A673 (cell line): ENCODE results near the gene CLPSL2. TPM values are rescaled to one million over a fixed set of nuclear protein-coding genes. Genes with fewer than 3 reads are reported as not detected.

Source experiments
- BruUV-seq: library from RNA; stranded (reverse); fragments of 400-500 nt; replicated peaks from 2 replicates; lab custom pipeline; 2021; lab: Mats Ljungman, UMichigan
- CTCF ChIA-PET: fragments of 300-600 bp; sonication (Branson Sonifier 250); formaldehyde crosslinking; loops from one replicate; lab custom pipeline; 2022; ENCODE audit warnings: antibody characterized with exemption; lab: Charles Lee
- POLR2A ChIA-PET: fragments of 300-600 bp; sonication (Branson Sonifier 250); formaldehyde crosslinking; loops from one replicate; lab custom pipeline; 2022; ENCODE audit warnings: antibody characterized with exemption; ENCODE audit not compliant: low non-redundant PET; lab: Charles Lee
- DNase-seq: peaks from one replicate; pipeline ENCODE4 v3.0.0-alpha.2; 2015; ENCODE audit warnings: low spot score
- H3K27ac ChIP-seq: fragments of 200-600 bp; sonication (generic); 2 replicates; pipeline ENCODE4 v1.5.1; 2016; ENCODE audit warnings: mixed run types, low read depth, mild to moderate bottlenecking, mixed read lengths, antibody characterized with exemption, low read length; ENCODE audit not compliant: poor library complexity, severe bottlenecking
- H3K27me3 ChIP-seq: fragments of 200-600 bp; sonication (generic); replicated peaks from 2 replicates; pipeline ENCODE4 v1.6.1; 2017; ENCODE audit warnings: mixed run types, low read depth, mild to moderate bottlenecking, mixed read lengths, antibody characterized with exemption, low read length; ENCODE audit not compliant: insufficient read depth, poor library complexity
- H3K36me3 ChIP-seq: fragments of 200-600 bp; sonication (generic); 2 replicates; pipeline ENCODE4 v1.6.1; 2016; ENCODE audit warnings: mixed run types, mild to moderate bottlenecking, mixed read lengths, antibody characterized with exemption, low read length; ENCODE audit not compliant: insufficient read depth, poor library complexity, severe bottlenecking
- H3K4me1 ChIP-seq: fragments of 200-600 bp; sonication (generic); 2 replicates; pipeline ENCODE4 v1.6.1; 2017; ENCODE audit warnings: mixed run types, mild to moderate bottlenecking, mixed read lengths, antibody characterized with exemption, low read length; ENCODE audit not compliant: insufficient read depth, poor library complexity, severe bottlenecking
- H3K4me3 ChIP-seq: fragments of 200-600 bp; sonication (generic); 2 replicates; pipeline ENCODE4 v1.5.1; 2016; ENCODE audit warnings: low read depth, mixed run types, mild to moderate bottlenecking, mixed read lengths, low read length; ENCODE audit not compliant: poor library complexity, severe bottlenecking
- H3K9me3 ChIP-seq: fragments of 200-600 bp; sonication (generic); 2 replicates; pipeline ENCODE4 v1.6.1; 2016; ENCODE audit warnings: mixed run types, low read depth, mild to moderate bottlenecking, mixed read lengths, antibody characterized with exemption, low read length; ENCODE audit not compliant: poor library complexity, severe bottlenecking
- CTCF ChIP-seq: fragments of 300-800, 200-600 bp; sonication (generic); conservative IDR thresholded peaks from 2 replicates; pipeline ENCODE4 v1.5.1; 2017; ENCODE audit warnings: low read depth, mild to moderate bottlenecking, antibody characterized with exemption, low read length, moderate library complexity, mixed read lengths
- EZH2 ChIP-seq: fragments of 200-600 bp; sonication (generic); IDR thresholded peaks from 2 replicates; pipeline ENCODE4 v1.6.1; 2017; ENCODE audit warnings: borderline replicate concordance, low read depth, mild to moderate bottlenecking, mixed read lengths, antibody characterized with exemption, low read length; ENCODE audit not compliant: poor library complexity, severe bottlenecking
- intact Hi-C: fragments of 100-400 bp; cut with micrococcal nuclease; formaldehyde crosslinking; loops from one replicate; pipeline ENCODE4 v1.10.0; 2022; ENCODE audit not compliant: unreplicated experiment
- total RNA-seq: library from RNA; stranded (reverse); gene quantifications from 2 replicates; pipeline ENCODE4 v1.2.3, GENCODE V29; 2021

Gene CLPSL2
- total RNA-seq, 1 experiment from 2014 or later, result not detected

DNA sequence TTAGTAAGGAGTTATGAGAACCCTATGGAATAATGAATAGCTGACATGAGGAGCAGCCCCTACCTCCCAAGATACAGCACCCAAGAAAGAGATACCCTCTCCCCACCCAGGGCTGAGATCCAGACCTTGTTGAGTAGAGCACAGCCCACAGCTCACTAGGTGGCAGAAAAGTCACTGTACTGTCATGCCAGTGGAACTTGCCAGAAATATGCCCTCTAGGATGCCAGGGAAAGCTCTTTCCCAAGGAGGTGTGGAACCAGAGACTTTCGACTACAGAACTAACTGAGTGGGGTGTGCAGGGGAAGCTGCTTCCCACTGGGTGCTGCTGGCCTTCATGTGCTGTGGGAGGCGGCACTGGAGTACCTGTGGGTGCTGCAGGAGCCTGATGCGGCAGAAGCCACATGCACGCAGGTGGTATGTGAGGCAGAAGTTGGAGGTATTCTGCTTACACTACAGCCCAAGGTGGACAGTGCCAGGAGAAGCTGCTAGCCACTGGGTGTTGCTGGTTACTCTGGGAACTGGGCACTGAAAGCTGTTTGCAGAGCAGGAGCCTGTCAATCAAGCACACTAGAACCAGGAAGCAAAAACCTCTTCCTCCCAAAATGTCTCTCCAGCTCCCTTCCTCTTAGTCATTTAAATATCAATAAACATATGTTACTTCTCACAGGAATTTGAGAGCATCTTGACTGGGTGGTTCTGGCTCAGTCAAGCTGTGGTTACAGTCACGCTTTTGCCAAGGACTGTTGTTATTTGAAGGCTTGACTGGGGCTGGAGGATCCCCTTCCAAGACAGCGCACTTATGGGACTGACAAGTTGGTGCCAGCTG is 21.7 kb upstream of the CLPSL2 start:
- no peaks in the 10 kb centered on the region for H3K27me3 ChIP-seq
- ChIA-PET CTCF (interaction anchor here (0.6 to 1.5 kb wide), 2 partner anchors 14 to 18 kb away, joined by 3 to 5 read pairs; partner anchors contain the start of gene ARMC12), POLR2A (interaction anchor here (0.6 kb wide), 1 partner anchor 232 kb away, joined by 5 read pairs; no protein-coding TSS in a partner anchor)
- H3K4me3 ChIP-seq, result no peak overlapping the region
- no TSS peak for BruUV-seq
- H3K27ac ChIP-seq, result no peak overlapping the region
- no peak for DNase-seq
- no peaks in the 10 kb centered on the region for H3K4me1 ChIP-seq
- no peaks in the 10 kb centered on the region for H3K9me3 ChIP-seq
- intact Hi-C loops, result no loop called here
- no peak for TF ChIP-seq EZH2
- TF ChIP-seq CTCF, result no peak
- H3K36me3 ChIP-seq, result no peaks in the 10 kb centered on the region

GRCh38 chr6:35755278-35755924 is 21.0 kb upstream of the CLPSL2 start:
- no peak for TF ChIP-seq CTCF
- TF ChIP-seq EZH2, result no peak
- CTCF ChIA-PET, result interaction anchor here (0.6 to 1.5 kb wide), 2 partner anchors 18 to 164 kb away, joined by 3 to 5 read pairs; partner anchors contain the start of gene ARMC12
- intact Hi-C loops, result no loop called here
- Histone ChIP-seq H3K4me3 (no peak overlapping the region), H3K27me3 (no peaks in the 10 kb centered on the region), H3K27ac (no peak overlapping the region), H3K36me3 (no peaks in the 10 kb centered on the region), H3K9me3 (no peaks in the 10 kb centered on the region), H3K4me1 (no peaks in the 10 kb centered on the region)
- no TSS peak for BruUV-seq
- POLR2A ChIA-PET, result no interaction called here
- DNase-seq, result peak; percentile 44

DNA sequence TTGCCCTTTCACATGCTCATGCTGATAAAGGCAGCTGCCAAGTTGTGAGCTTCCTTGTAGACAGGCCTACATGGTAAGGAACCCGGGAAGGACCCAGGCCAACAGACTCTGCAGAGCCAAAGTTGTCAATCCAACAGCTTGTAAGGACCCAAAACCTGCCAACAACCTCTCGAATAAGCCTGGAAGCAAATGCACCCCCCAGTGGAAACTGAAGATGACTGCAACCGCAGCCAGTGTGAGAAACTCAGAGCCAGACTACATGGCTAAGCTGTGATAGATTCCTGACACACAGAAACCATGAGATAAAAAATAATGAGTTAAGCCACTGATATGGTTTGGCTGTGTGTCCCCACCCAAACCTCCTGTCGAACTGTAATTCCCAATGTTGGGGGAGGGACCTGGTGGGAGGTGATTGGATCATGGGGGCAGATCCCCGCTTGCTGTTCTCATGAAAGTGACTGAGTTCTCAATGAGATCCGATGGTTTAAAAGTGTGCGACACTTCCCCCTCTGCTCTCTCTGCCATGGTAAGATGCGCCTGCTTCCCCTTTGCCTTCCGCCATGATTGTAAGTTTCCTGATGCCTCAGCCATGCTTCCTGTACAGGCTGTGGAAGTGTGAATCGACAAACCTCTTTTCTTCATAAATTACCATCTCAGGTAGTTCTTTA is 18.8 kb upstream of the CLPSL2 start:
- no peaks in the 10 kb centered on the region for H3K4me1 ChIP-seq
- CTCF ChIA-PET, result interaction anchor here (0.6 to 1.4 kb wide), 4 partner anchors 18 to 456 kb away, joined by 3 to 6 read pairs (median 4); no protein-coding TSS in a partner anchor
- BruUV-seq, result no TSS peak

More for the DNA sequence above, 18.8 kb upstream of the CLPSL2 start:
- Histone ChIP-seq H3K36me3 (no peaks in the 10 kb centered on the region), H3K27ac (no peak overlapping the region), H3K9me3 (no peaks in the 10 kb centered on the region), H3K4me3 (no peak overlapping the region), H3K27me3 (no peaks in the 10 kb centered on the region)
- TF ChIP-seq EZH2 (no peak), CTCF (peak; percentile 61)
- intact Hi-C loops, result no loop called here
- DNase-seq, result peak; percentile 68
- POLR2A ChIA-PET, result no interaction called here
